SK-N-SH (cell line): ENCODE data around the gene MROH2A. TPM values are rescaled to one million over a fixed set of nuclear protein-coding genes. Genes with fewer than 3 reads are reported as not detected.

ENCODE experiments used
- CTCF ChIA-PET: fragments of 300-600, 350-600 bp; formaldehyde crosslinking; extraction: SDS; loops from one replicate; lab custom pipeline; 2021; lab: Yijun Ruan, JAX
- POLR2A ChIA-PET: fragments of 350-600 bp; sonication (Branson Sonifier 250); formaldehyde crosslinking; extraction: SDS; loops from one replicate; lab custom pipeline; 2020; ENCODE audit warnings: antibody characterized with exemption, inconsistent platforms; lab: Yijun Ruan, JAX
- DNase-seq: peaks from one replicate; pipeline ENCODE4 v3.0.0; 2012
- H2AFZ ChIP-seq: fragments of 200-600 bp; sonication (generic); 2 replicates; pipeline ENCODE4 v1.8.1; 2016; ENCODE audit warnings: antibody characterized with exemption, mild to moderate bottlenecking, low read depth
- H3F3A ChIP-seq: fragments of 200-600 bp; sonication (generic); replicated peaks from 2 replicates; pipeline ENCODE3; 2016; ENCODE audit warnings: antibody characterized with exemption, mild to moderate bottlenecking; ENCODE audit not compliant: insufficient read depth
- H3K27ac ChIP-seq, 2 experiments: fragments of 200-500 bp in 1 of 2; fragments of 200-600 bp in 1 of 2; sonication (Bioruptor generic) in 1 of 2; sonication (generic), shearing (Covaris generic) in 1 of 2; 2 replicates each; pipeline versions ENCODE4 v1.5.1 to v1.6.1; 2014 to 2016; ENCODE audit warnings: low read depth in 2 of 2, inconsistent platforms in 1 of 2, low read length in 1 of 2, mild to moderate bottlenecking in 1 of 2, mixed read lengths in 1 of 2
- H3K27me3 ChIP-seq: fragments of 200-600 bp; sonication (generic), shearing (Covaris generic); 2 replicates; pipeline ENCODE4 v1.6.1; 2016; ENCODE audit warnings: mixed run types; ENCODE audit not compliant: insufficient read depth
- H3K36me3 ChIP-seq, 2 experiments: fragments of 200-500 bp in 1 of 2; fragments of 200-600 bp in 1 of 2; sonication (Bioruptor generic) in 1 of 2; sonication (generic) in 1 of 2; replicated peaks in 1 of 2; 2 replicates each; pipeline versions ENCODE3 to v1.5.1; 2014 to 2016; ENCODE audit warnings: low read length in 1 of 2, mild to moderate bottlenecking in 1 of 2; ENCODE audit not compliant: insufficient read depth in 2 of 2, control insufficient read depth in 1 of 2
- H3K4me1 ChIP-seq, 2 experiments: fragments of 200-500 bp in 1 of 2; fragments of 200-600 bp in 1 of 2; sonication (Bioruptor generic) in 1 of 2; sonication (generic), shearing (Covaris generic) in 1 of 2; 2 replicates each; pipeline versions ENCODE4 v1.5.1 to v1.6.1; 2014 to 2016; ENCODE audit warnings: low read depth in 1 of 2, low read length in 1 of 2, mixed run types in 1 of 2; ENCODE audit not compliant: insufficient read depth in 2 of 2, control insufficient read depth in 1 of 2
- H3K4me2 ChIP-seq: fragments of 200-600 bp; sonication (generic), shearing (Covaris generic); 2 replicates; pipeline ENCODE4 v1.6.1; 2017; ENCODE audit warnings: mixed run types
- H3K4me3 ChIP-seq, 2 experiments: fragments of 200-500 bp in 1 of 2; fragments of 200-600 bp in 1 of 2; sonication (Bioruptor generic) in 1 of 2; sonication (generic), shearing (Covaris generic) in 1 of 2; 2 replicates each; pipeline versions ENCODE4 v1.5.1 to v1.8.1; 2014 to 2016; ENCODE audit warnings: low read depth in 2 of 2, inconsistent platforms in 1 of 2, low read length in 1 of 2, mild to moderate bottlenecking in 1 of 2, mixed read lengths in 1 of 2, moderate library complexity in 1 of 2
- H3K79me2 ChIP-seq: fragments of 200-600 bp; sonication (generic); 2 replicates; pipeline ENCODE4 v1.8.1; 2017; ENCODE audit warnings: mild to moderate bottlenecking; ENCODE audit not compliant: insufficient read depth
- H3K9ac ChIP-seq: fragments of 200-600 bp; sonication (generic); 2 replicates; pipeline ENCODE4 v1.6.1; 2017; ENCODE audit warnings: mixed run types
- H3K9me2 ChIP-seq: fragments of 200-600 bp; sonication (generic); 2 replicates; pipeline ENCODE4 v1.6.1; 2017; ENCODE audit warnings: mixed run types
- H3K9me3 ChIP-seq: fragments of 200-600 bp; sonication (generic); 2 replicates; pipeline ENCODE4 v1.6.1; 2017; ENCODE audit warnings: mixed run types, mild to moderate bottlenecking, moderate library complexity
- H4K20me1 ChIP-seq: fragments of 200-600 bp; sonication (generic); 2 replicates; pipeline ENCODE4 v1.6.1; 2017; ENCODE audit warnings: mild to moderate bottlenecking, mixed run types; ENCODE audit not compliant: insufficient read depth
- CHD2 ChIP-seq: fragments of 150-350 bp; IDR thresholded peaks from 2 replicates; pipeline ENCODE4 v1.6.1; 2018; ENCODE audit warnings: low read length; ENCODE audit not compliant: partially characterized antibody
- CTCF ChIP-seq: fragments of 200-600 bp; sonication (generic); IDR thresholded peaks from 2 replicates; pipeline ENCODE4 v1.6.1; 2017; ENCODE audit warnings: antibody characterized with exemption, mild to moderate bottlenecking, moderate library complexity
- EP300 ChIP-seq, 2 experiments: IDR thresholded peaks; 2 replicates each; pipeline versions ENCODE4 v1.4.0 to v1.6.1; 2012; ENCODE audit warnings: borderline replicate concordance in 1 of 2, low read depth in 1 of 2, low read length in 1 of 2
- FOXJ3 ChIP-seq: sonication (generic); formaldehyde crosslinking; IDR thresholded peaks from 2 replicates; pipeline ENCODE4 v1.5.1; 2020; ENCODE audit warnings: mild to moderate bottlenecking, missing genetic modification reagents
- FOXM1 ChIP-seq: IDR thresholded peaks from 2 replicates; pipeline ENCODE4 v1.4.0; 2012; ENCODE audit warnings: low read depth, mild to moderate bottlenecking
- GATA2 ChIP-seq: sonication (generic); formaldehyde crosslinking; IDR thresholded peaks from 2 replicates; pipeline ENCODE4 v1.5.0; 2020; ENCODE audit warnings: mild to moderate bottlenecking, missing genetic modification reagents
- JUND ChIP-seq: IDR thresholded peaks from 2 replicates; pipeline ENCODE4 v1.4.0; 2012
- MEF2A ChIP-seq: IDR thresholded peaks from 2 replicates; pipeline ENCODE4 v1.4.0; 2012; ENCODE audit warnings: low read depth, borderline replicate concordance
- MXI1 ChIP-seq: IDR thresholded peaks from 2 replicates; pipeline ENCODE4 v1.6.1; 2012; ENCODE audit warnings: mild to moderate bottlenecking, low read depth, low read length, improper control_type of control experiment
- NFIC ChIP-seq: IDR thresholded peaks from 2 replicates; pipeline ENCODE4 v1.4.0; 2012; ENCODE audit warnings: borderline replicate concordance
- RFX5 ChIP-seq: IDR thresholded peaks from 2 replicates; pipeline ENCODE4 v1.6.1; 2012; ENCODE audit warnings: mild to moderate bottlenecking, improper control_type of control experiment, low read length
- RXRA ChIP-seq: IDR thresholded peaks from 2 replicates; pipeline ENCODE4 v1.4.0; 2012; ENCODE audit warnings: low read depth, mild to moderate bottlenecking, borderline replicate concordance
- SIN3A ChIP-seq: IDR thresholded peaks from 2 replicates; pipeline ENCODE4 v1.6.1; 2012; ENCODE audit warnings: low read depth, mild to moderate bottlenecking, low read length, moderate library complexity, borderline replicate concordance
- SMC3 ChIP-seq: IDR thresholded peaks from 2 replicates; pipeline ENCODE4 v1.6.1; 2012; ENCODE audit warnings: low read depth, low read length, improper control_type of control experiment
- USF1 ChIP-seq: IDR thresholded peaks from 2 replicates; pipeline ENCODE4 v1.4.0; 2012; ENCODE audit warnings: low read depth, borderline replicate concordance
- USF2 ChIP-seq: fragments of 150-350 bp; IDR thresholded peaks from 2 replicates; pipeline ENCODE4 v1.6.1; 2017; ENCODE audit warnings: antibody characterized with exemption, low read length, low read depth, borderline replicate concordance
- WGBS: methylation state at CpG from one replicate; pipeline ENCODE4 v1.1.6; 2017; ENCODE audit warnings: low lambda C conversion rate; 5-methylcytosine and 5-hydroxymethylcytosine counted together
- polyA plus RNA-seq, 3 experiments: library from polyadenylated mRNA; depleted of rRNA; stranded (reverse); fragments of >200 nt; gene quantifications; 2 replicates each; pipeline ENCODE4 v1.2.3, GENCODE V29; 2012
- TF ChIP-seq, protein P1 (sequence below): fragments of 150-350 bp; IDR thresholded peaks from 2 replicates; pipeline ENCODE4 v1.6.1; 2016; ENCODE audit warnings: mild to moderate bottlenecking, low read depth, low read length
- TF ChIP-seq, protein P2 (sequence below): IDR thresholded peaks from 2 replicates; pipeline ENCODE4 v1.4.0; 2012; ENCODE audit warnings: low read depth

Gene MROH2A
- polyA plus RNA-seq, 1 of the 3 experiments (the other 2 are of a cell fraction) = 0.02 TPM

- H3K9me2 ChIP-seq = no peaks in the 10 kb centered on the region
- WGBS = 33% methylated on average over 4 of the region's 4 CpGs
- H3K9ac ChIP-seq = no peak overlapping the region
- TF ChIP-seq CTCF (no peak), USF2 (no peak), FOXM1 (no peak), NFIC (no peak), SIN3A (no peak), JUND (no peak)
- TF ChIP-seq, protein P1, sequence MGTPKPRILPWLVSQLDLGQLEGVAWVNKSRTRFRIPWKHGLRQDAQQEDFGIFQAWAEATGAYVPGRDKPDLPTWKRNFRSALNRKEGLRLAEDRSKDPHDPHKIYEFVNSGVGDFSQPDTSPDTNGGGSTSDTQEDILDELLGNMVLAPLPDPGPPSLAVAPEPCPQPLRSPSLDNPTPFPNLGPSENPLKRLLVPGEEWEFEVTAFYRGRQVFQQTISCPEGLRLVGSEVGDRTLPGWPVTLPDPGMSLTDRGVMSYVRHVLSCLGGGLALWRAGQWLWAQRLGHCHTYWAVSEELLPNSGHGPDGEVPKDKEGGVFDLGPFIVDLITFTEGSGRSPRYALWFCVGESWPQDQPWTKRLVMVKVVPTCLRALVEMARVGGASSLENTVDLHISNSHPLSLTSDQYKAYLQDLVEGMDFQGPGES = no peak
- H3K36me3 ChIP-seq = no peaks in the 10 kb centered on the region
- no peak for DNase-seq
- H3K27ac ChIP-seq = no peak overlapping the region
- H3K79me2 ChIP-seq = no peaks in the 10 kb centered on the region
- H3K4me1 ChIP-seq = no peaks in the 10 kb centered on the region
- ChIA-PET CTCF (no interaction called here), POLR2A (no interaction called here)
- H3K9me3 ChIP-seq = no peaks in the 10 kb centered on the region
- no peak overlapping the region for H3K4me2 ChIP-seq
- no peaks in the 10 kb centered on the region for H4K20me1 ChIP-seq
- no peak overlapping the region for H2AFZ ChIP-seq
- H3K27me3 ChIP-seq = no peaks in the 10 kb centered on the region
- no peak overlapping the region for H3K4me3 ChIP-seq
- no peaks in the 10 kb centered on the region for H3F3A ChIP-seq
These were observed 16.9 kb upstream of the MROH2A start for GRCh38 chr2:233761040-233761769.

- Histone ChIP-seq H3K9me3 (no peaks in the 10 kb centered on the region), H3K4me3 (no peak overlapping the region), H3K79me2 (no peaks in the 10 kb centered on the region), H3K36me3 (no peaks in the 10 kb centered on the region), H4K20me1 (no peaks in the 10 kb centered on the region), H3K27me3 (no peaks in the 10 kb centered on the region), H2AFZ (no peak overlapping the region), H3K4me2 (no peak overlapping the region), H3K9me2 (no peaks in the 10 kb centered on the region), H3K9ac (no peak overlapping the region), H3K27ac (no peak overlapping the region), H3K4me1 (no peaks in the 10 kb centered on the region), H3F3A (no peaks in the 10 kb centered on the region)
- POLR2A ChIA-PET = no interaction called here
- DNase-seq = no peak
- CTCF ChIA-PET = no interaction called here
- WGBS = 18% methylated on average over 7 of the region's 7 CpGs
- TF ChIP-seq CHD2 (no peak), USF1 (no peak), GATA2 (CRISPR knock-in tag) (no peak), USF2 (no peak), SMC3 (no peak), SIN3A (no peak), EP300 (IDR thresholded peaks at IDR 0.05; ENCODE audit: borderline replicate concordance in 1 of 2, low read depth in 1 of 2, low read length in 1 of 2) (no peak), RXRA (no peak), MXI1 (no peak), FOXJ3 (CRISPR knock-in tag) (no peak), MEF2A (no peak), JUND (no peak), RFX5 (no peak)
- TF ChIP-seq, protein P2, sequence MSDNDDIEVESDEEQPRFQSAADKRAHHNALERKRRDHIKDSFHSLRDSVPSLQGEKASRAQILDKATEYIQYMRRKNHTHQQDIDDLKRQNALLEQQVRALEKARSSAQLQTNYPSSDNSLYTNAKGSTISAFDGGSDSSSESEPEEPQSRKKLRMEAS = no peak
- TF ChIP-seq, protein P1 = no peak
These were observed 13.9 kb upstream of the MROH2A start for GRCh38 chr2:233764264-233764663.
